ENCODE measurements around the gene PTPRN. TPM values are rescaled to one million over a fixed set of nuclear protein-coding genes. Genes with fewer than 3 reads are reported as not detected.

The PTPRN gene
- total RNA-seq, 1 experiment from 2014 or later: not detected

DNA sequence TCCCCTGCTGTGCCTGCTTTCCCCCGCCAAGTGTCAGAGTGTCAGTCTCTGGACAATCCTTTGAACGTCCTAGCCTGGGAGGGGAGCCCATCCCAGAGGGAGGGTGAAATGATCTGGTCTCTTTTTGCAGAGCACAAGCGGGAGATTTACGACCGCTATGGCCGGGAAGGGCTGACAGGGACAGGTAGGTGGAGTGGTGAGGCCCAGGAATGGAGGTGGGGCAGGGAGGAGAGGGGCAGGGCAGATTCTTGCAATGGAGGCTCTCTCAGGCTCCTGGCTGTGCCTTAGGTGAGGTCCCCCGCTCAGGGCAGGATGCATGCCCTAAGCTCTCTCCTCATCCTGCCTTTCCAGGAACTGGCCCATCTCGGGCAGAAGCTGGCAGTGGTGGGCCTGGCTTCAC is 27.6 kb downstream of the PTPRN start:
- TF ChIP-seq, protein P1, sequence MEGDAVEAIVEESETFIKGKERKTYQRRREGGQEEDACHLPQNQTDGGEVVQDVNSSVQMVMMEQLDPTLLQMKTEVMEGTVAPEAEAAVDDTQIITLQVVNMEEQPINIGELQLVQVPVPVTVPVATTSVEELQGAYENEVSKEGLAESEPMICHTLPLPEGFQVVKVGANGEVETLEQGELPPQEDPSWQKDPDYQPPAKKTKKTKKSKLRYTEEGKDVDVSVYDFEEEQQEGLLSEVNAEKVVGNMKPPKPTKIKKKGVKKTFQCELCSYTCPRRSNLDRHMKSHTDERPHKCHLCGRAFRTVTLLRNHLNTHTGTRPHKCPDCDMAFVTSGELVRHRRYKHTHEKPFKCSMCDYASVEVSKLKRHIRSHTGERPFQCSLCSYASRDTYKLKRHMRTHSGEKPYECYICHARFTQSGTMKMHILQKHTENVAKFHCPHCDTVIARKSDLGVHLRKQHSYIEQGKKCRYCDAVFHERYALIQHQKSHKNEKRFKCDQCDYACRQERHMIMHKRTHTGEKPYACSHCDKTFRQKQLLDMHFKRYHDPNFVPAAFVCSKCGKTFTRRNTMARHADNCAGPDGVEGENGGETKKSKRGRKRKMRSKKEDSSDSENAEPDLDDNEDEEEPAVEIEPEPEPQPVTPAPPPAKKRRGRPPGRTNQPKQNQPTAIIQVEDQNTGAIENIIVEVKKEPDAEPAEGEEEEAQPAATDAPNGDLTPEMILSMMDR (IDR thresholded peaks at IDR 0.05 in 2 of 3, conservative IDR thresholded peaks at IDR 0.05 in 1 of 3; ENCODE audit: borderline replicate concordance in 1 of 3, insufficient read depth in 1 of 3, low read depth in 2 of 3, low read length in 2 of 3): no peak
- TF ChIP-seq ELF1 (IDR thresholded peaks at IDR 0.05; ENCODE audit: borderline replicate concordance, low read depth): no peak
- TF ChIP-seq EZH2phosphoT487 (IDR thresholded peaks at IDR 0.05; ENCODE audit: borderline replicate concordance): no peak
- no peak for TF ChIP-seq RAD21 (IDR thresholded peaks at IDR 0.05; ENCODE audit: low read depth)
- TF ChIP-seq POLR2AphosphoS5 (IDR thresholded peaks at IDR 0.05; ENCODE audit: low read depth, low read length): no peak
- TF ChIP-seq POLR2A (IDR thresholded peaks at IDR 0.05; ENCODE audit: borderline replicate concordance, extremely low read depth, insufficient read depth, insufficient read length): no peak
- TF ChIP-seq SIN3A (IDR thresholded peaks at IDR 0.05; ENCODE audit: low read depth): no peak
- no peak for TF ChIP-seq YY1 (IDR thresholded peaks at IDR 0.05; ENCODE audit: extremely low read depth, insufficient replicate concordance, low read depth, low read length)
- TF ChIP-seq EZH2 (IDR thresholded peaks at IDR 0.05): no peak
- no TSS peak for BruUV-seq (replicated peaks)
- H4K20me1 ChIP-seq (ENCODE audit: insufficient read depth): no peaks in the 10 kb centered on the region
- RAD21 ChIA-PET (ENCODE audit: low non-redundant PET in 1 of 2, low total read pairs in 2 of 2, uncharacterized antibody in 2 of 2, unreplicated experiment in 2 of 2): no interaction called here
- no peaks in the 10 kb centered on the region for H3K79me2 ChIP-seq (ENCODE audit: insufficient read depth, low read length)
- H3K9ac ChIP-seq (ENCODE audit: low read length): no peak overlapping the region
- no peak for DNase-seq (ENCODE audit: low read depth, low spot score)
- no peaks in the 10 kb centered on the region for H3K36me3 ChIP-seq (ENCODE audit: control insufficient read depth in 1 of 2, insufficient read depth in 2 of 2, low read length in 2 of 2)
- no peak overlapping the region for H3K4me3 ChIP-seq (replicated peaks in 1 of 2; ENCODE audit: low read depth in 1 of 2, low read length in 2 of 2)
- no peak overlapping the region for H3K4me2 ChIP-seq (ENCODE audit: low read length)
- no peaks in the 10 kb centered on the region for H3K9me3 ChIP-seq (ENCODE audit: control insufficient read depth in 1 of 2, insufficient read depth in 1 of 2, low read depth in 1 of 2, low read length in 2 of 2)
- ATAC-seq: no peak
- CTCF ChIA-PET: interaction anchor here (2.2 kb wide), 1 partner anchor 13 kb away, joined by 8 read pairs; no protein-coding TSS in a partner anchor
- H3K27ac ChIP-seq (ENCODE audit: low read depth, low read length): no peak overlapping the region
- POLR2A ChIA-PET: no interaction called here
- H2AFZ ChIP-seq (ENCODE audit: low read depth, low read length, poor library complexity, severe bottlenecking): no peak overlapping the region
- intact Hi-C loops (cut with micrococcal nuclease): no loop called here
- peaks cover 26 to 42% of the 10 kb centered on the region in 2 experiments for H3K4me1 ChIP-seq (ENCODE audit: control insufficient read depth in 1 of 2, insufficient read depth in 2 of 2, low read length in 2 of 2)
- no peaks in the 10 kb centered on the region for H3K9me2 ChIP-seq (ENCODE audit: insufficient read depth)
- no peaks in the 10 kb centered on the region for H3K27me3 ChIP-seq (ENCODE audit: insufficient read depth, low read length)

Measured in HCT116 (cell line).